ENCODE results near the gene RPL7A.
"Not testable (repeated sequence)": the region's sequence is repeated elsewhere in the genome, so short reads cannot be mapped to it uniquely, and the experiment has no call there.

The RPL7A gene

GRCh38 chr9:133369422-133369821 is 21.4 kb downstream of the RPL7A start:
- DNase-seq (ENCODE audit: low read depth), result no peak

DNA sequence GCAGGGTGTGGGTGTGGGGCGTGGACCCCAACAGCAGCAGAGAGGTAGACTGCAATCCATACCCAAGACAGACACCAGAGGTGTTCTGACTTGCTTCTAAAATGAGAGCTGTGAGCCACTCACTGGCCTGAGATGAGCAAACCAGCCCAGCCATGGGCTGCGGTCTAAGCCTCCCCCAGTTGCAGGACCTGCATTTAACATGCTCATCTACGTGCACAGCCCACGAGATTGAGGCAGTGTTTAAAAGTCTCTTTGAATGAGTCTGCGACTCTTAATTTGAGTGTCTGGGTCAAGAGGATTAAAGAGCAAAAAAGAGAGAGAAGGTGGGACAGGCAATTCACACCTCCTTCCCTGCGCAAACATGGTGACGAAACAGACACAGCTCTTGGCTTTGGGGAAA is 21.9 kb downstream of the RPL7A start:
- DNase-seq (ENCODE audit: low read depth), result no peak

- DNase-seq (ENCODE audit: low read depth), result no peak
These were observed 22.7 kb downstream of the RPL7A start for GRCh38 chr9:133370685-133371084.

DNA sequence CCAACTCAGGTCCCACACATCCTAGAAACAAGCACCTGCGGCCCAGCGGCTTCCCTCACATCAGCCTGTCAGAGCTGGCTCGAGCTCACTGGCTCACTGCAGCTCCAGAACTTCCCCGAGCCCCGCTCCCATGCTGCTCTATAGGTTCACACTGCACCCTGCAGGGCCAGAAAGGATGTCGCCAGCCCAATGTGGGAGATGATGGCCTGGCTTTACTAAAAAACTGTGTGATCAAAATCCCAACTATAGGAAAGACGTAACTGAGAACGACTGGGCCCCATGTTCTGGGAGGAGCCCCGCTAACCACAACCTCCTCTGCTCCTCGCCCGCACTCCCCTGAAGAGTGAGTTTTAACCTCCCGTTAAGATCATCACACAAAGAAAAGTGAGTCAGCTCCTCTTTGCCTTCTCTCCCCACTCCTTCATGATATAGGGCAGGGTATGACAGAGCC is 23.3 kb downstream of the RPL7A start:
- no peak for DNase-seq (ENCODE audit: low read depth)

- DNase-seq (ENCODE audit: low read depth), result no peak
These were observed 24.1 kb downstream of the RPL7A start for GRCh38 chr9:133372144-133372543.

DNA sequence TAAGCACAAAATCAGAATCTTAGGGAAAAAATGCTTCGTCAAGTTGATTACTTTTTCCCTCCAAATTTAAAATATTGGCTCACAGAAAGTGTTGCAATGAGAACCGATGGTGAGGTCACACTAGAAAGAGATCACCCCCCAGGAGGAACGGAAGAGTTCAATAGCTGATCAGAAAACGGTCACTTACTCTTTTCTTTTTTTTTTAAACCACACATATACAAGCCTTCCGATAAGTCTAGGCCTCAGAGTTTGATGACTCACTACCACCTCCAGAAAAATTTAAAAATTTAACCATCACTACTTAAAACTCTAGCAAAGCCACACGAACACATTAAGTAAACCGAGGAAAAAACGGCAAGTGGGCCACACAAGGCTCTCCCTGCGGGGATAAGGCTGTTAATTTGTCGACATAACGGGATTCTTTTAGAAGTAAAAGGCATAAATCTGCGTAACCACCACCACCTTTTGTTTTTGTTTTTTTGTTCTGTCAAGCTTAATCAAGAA is 26.6 kb downstream of the RPL7A start:
- no peak for DNase-seq (ENCODE audit: low read depth)

DNA sequence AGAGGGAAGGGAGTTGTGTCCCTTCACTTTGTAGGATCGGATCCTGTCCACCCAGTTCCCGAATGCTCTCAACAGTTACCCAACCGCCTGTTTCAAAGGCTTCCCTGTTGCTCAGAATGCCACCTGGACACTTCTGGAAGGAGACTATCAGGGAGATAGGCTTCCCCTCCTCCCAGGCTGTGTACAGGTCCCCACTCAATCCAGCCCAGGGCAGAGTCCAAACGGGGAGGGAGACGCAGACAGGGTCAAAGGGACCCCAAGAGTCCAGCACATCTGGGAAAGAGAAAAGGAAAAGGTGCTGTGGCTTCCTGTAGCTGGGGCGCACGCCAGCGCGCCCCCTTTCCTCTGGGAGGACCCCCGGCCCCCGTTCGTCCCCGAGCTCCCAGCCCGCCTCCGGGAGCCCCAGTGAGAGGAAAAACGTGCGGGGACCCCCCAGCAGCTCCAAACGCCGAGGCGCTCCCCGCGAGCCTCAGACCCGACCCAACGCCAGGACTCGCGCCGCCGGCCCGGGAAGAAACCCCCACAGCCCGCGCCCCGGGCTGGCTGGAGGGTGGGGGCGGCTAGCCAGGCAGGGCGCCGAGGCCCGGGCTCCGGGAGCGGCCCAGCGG is 27.2 kb downstream of the RPL7A start:
- DNase-seq (ENCODE audit: low read depth), result no peak

DNA sequence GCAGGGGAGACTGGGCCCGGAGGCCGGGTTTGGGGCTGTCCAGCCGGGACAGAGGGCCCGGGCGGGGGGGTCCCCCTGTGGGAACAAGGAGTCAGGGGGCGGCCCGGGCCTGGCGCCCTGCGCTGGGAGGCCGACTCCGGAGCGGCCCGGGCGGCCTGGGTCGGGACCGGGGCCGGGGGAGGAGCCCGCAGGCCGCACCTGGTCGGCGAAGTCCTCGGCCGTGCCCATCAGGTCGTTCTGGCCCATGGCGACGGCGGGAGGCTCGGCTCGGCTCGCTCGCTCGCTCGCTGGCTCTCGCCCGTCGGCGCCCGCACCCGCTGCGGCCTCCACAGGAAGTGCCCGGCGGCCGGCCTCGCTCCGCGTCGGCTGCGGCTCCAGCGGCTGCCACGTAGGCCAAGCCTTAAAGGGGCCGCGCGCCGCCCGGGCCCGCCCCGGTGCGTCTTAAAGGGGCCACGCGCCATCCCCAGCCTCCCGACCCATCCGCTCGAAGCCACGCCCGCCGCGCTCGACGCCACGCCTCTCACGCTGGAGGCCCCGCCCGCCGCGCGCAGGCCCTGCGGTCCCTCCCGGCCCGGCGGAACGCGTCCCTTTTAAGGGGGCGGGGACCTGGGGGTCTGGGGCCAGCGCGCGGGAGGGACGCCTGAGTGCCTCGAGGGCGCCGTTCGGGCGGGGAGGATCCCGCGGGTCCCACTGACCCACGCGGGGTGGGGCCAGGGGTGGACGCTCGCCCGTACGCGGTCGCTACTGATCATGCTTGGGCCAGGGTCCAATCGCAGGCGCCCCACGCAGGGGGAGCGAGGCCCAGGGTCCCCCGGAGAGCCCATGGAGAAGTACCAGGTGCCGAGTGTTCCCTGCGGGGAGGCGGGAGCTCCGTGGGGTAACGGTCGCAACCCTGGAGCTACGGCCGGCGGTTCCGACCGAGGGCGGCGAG is 28.0 kb downstream of the RPL7A start, which contains the start of the genes STKLD1 and SURF4:
STKLD1 (plus strand) TSS at position 643 of the 931 bp plus-strand sequence; CDS start at position 751, 108 bp downstream.
SURF4 (minus strand) TSS at position 337 of the 931 bp plus-strand sequence; CDS start at position 246, 91 bp downstream.
- peak; percentile 74 for DNase-seq (ENCODE audit: low read depth)

DNA sequence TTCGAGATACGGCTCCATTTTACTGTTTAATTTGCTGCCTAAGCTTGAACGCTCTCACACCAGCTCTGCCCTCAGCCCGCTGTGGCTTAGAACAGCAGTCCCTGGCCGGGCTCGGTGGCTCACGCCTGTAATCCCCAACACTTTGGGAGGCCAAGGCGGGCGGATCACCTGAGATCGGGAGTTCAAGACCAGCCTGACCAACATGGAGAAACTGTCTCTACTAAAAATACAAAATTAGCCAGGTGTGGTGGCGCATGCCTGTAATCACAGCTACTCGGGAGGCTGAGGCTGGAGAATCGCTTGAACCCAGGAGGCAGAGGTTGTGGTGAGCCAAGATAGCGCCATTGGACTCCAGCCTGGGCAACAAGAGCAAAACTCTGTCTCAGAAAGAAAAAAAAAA is 29.3 kb downstream of the RPL7A start:
- not testable (repeated sequence) for DNase-seq (ENCODE audit: low read depth)

- no peak for DNase-seq (ENCODE audit: low read depth)
These were observed 29.8 kb downstream of the RPL7A start for GRCh38 chr9:133377721-133378216.

- DNase-seq (ENCODE audit: low read depth), result no peak
These were observed 30.5 kb downstream of the RPL7A start for GRCh38 chr9:133378408-133378962.

GRCh38 chr9:133379153-133380086 is 31.4 kb downstream of the RPL7A start:
- DNase-seq (ENCODE audit: low read depth), result no peak

DNA sequence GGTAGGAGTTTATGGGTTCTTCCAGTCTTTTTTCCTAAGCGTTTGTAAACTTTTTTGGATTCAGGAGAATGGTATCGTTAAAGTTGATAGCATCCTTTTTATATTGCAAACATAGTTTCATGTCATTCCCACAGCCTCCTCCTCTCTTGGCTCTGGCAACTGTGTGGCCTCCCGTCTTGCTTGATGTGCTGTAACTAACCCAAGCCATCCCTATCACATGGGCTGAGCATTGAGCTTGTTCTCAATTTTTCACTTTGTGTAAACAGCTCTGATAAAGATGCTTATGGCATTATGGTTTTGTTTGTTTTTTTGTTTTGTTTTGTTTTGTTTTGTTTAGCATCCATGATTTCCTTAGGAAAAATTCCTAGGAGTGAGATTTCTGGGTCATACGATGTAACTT is 32.7 kb downstream of the RPL7A start:
- DNase-seq (ENCODE audit: low read depth), result no peak

GRCh38 chr9:133382507-133383141 is 34.6 kb downstream of the RPL7A start:
- no peak for DNase-seq (ENCODE audit: low read depth)

DNA sequence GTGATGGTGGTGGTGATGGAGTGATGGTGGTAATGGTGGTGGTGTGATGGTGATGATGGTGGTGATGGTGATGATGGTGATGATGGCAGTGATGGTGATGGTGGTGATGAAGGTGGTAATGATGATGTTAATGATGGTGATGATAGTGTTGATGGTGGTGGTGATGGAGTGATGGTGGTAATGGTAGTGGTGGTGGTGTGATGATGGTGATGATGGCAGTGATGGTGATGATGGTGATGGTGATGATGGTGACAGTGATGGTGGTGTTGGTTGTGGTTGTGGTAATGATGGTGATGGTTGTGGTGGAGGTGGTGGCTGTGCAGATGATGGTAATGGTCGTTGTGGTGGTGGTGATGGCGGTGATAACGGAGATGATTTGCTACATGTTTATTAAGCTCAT is 35.4 kb downstream of the RPL7A start:
- DNase-seq (ENCODE audit: low read depth), result no peak

DNA sequence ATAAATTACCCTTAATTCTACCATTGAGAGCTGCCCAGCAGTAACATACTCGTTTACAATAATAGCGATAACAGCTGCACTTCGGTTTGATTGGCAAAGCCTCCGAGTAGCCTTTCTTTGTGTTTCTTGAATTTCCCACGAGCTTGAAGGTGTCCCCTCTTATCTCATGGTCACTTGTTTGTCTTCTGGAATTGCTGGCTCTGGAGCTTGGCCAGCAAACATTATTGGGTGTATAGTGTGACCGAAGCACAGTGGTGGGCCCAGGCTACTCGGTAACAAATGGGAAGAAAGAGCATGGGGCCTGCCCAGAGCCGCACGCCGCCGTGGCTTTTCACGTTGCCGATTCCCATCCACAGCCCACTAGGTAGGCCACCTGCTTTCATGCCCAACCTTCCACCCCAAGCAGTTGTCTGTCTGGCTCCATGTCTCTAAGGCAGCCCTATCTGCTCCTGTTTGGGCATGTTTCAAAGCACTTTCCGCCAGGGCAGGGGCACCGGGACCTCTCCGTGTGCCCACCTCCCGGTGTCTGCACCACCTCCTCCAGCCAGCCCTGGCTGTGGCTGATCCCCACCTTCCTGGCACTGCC is 36.8 kb downstream of the RPL7A start:
- no peak for DNase-seq (ENCODE audit: low read depth)

DNA sequence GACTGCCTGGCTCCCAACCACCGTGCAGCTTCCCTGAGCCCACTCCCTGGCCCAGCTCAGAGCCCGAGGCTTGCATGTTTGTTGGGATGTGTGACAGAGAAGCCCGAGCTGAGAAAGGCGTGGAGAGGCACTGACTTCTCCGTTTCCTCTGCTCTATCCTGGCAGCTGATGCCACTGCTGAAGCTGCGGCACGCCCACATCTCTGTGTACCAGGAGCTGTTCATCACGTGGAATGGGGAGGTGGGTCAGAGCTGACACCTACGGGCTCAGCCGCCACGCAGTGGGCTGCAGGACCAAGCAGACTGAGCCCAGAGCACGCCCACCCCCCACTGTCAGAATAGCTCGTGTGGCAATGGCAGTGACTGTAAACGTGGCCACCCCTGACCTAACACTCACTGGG is 37.4 kb downstream of the RPL7A start:
- DNase-seq (ENCODE audit: low read depth), result no peak

- no peak for DNase-seq (ENCODE audit: low read depth)
These were observed 38.3 kb downstream of the RPL7A start for GRCh38 chr9:133386338-133386737.

DNA sequence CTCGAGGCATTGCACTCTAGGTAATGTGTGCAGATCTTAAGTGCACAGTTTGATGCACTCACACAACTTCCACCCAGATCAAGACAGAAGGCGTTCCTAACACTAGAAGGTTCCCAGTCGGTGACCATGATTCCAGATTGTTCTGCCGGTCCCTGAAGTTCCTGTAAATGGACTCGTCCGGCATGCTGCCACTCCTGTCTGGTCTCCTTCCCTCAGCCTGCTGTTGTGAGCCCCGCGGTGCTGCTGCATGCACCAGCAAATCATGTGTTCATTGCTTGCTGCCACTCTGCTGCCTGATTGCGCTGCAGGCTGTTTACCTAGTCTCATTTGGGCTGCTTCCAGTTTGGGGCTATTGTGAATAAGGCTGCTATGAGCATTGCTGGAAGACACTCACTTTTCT is 39.7 kb downstream of the RPL7A start:
- no peak for DNase-seq (ENCODE audit: low read depth)

- DNase-seq (ENCODE audit: low read depth), result no peak
These were observed 41.1 kb downstream of the RPL7A start for GRCh38 chr9:133389025-133389557.
